Neuron (in vitro differentiated cells): Measurements from ENCODE around the gene PLEKHA1.

ENCODE experiments used
- H2AFZ ChIP-seq: one replicate; pipeline ENCODE4 v1.6.1; 2013; ENCODE audit warnings: low read depth, mild to moderate bottlenecking, inconsistent platforms, low read length, moderate library complexity
- H3K27me3 ChIP-seq: one replicate; pipeline ENCODE4 v1.6.1; 2013; ENCODE audit warnings: low read length; ENCODE audit not compliant: insufficient read depth
- H3K36me3 ChIP-seq: one replicate; pipeline ENCODE4 v1.6.1; 2013; ENCODE audit warnings: low read length; ENCODE audit not compliant: insufficient read depth
- H3K4me1 ChIP-seq: one replicate; pipeline ENCODE4 v1.6.1; 2013; ENCODE audit warnings: low read length; ENCODE audit not compliant: insufficient read depth
- H3K4me3 ChIP-seq: 2 replicates; pipeline ENCODE4 v1.5.1; 2013; ENCODE audit warnings: mild to moderate bottlenecking, low read length, moderate library complexity
- H3K9me3 ChIP-seq: one replicate; pipeline ENCODE4 v1.6.1; 2013; ENCODE audit warnings: low read length

Gene PLEKHA1

DNA sequence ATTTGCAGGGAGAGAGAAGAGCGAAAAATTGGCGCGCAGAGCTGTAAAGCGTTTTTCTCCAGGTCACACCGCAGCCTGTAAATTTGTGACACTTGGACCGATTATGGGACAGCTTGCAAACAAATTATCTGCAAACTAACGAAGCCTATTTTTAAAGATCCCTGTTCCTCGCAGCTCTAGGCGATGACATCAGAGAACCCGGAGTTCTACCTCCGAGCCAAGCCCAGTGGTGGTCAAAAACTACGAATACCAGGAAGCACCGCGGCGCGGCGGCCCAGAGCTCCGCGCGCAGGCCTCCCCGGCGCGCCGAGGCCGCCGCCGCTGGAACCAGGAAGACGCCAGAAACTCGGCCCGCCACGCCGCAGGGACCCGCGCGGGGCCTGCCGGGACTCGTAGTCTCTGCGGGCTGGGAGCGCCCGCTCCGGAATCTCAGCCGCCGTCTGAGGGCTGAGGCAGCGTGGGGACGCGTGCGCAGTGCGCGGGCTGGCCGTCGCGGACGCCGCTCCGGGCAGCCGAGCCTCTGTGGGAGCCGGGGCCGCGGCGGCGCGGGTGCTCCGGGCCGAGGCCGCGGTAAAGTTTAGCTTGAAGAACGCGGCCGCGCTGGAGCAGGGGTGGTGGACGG is at the start of gene PLEKHA1:
Gene PLEKHA1, plus strand, starts transcription at position 472 of the 622 bp plus-strand sequence. CDS start 18,493 bp downstream, outside the sequence.
- H3K36me3 ChIP-seq = no peaks in the 10 kb centered on the region
- peaks cover 16% of the 10 kb centered on the region for H3K4me1 ChIP-seq
- peak within 1 kb of the TSS; percentile 64 for H3K4me3 ChIP-seq
- peak within 1 kb of the TSS; percentile 96 for H2AFZ ChIP-seq
- H3K27me3 ChIP-seq = no peaks in the 10 kb centered on the region
- H3K9me3 ChIP-seq = peaks cover 3% of the 10 kb centered on the region

DNA sequence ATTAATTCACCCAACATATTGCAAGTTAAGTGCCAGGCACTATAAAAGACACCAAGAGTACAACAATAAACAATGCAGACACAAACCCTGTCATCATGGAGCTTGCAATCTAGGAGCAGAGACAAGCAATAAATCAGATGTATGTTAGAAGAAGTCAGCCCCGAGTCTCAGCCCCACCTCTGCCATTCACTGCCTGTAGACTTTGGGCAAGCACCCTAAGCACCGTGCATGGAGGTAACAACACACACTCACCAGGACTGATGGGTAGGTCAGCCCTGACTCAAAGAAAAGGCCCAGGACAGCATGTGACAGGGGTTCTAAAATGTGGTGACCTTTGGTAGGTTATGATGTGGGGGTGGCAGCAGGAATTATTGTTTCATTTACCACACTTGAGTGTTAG is 49.3 kb upstream of the PLEKHA1 start:
- H3K4me1 ChIP-seq = no peaks in the 10 kb centered on the region
- H3K9me3 ChIP-seq = no peaks in the 10 kb centered on the region
- no peaks in the 10 kb centered on the region for H3K36me3 ChIP-seq
- H2AFZ ChIP-seq = no peak overlapping the region
- no peak overlapping the region for H3K4me3 ChIP-seq
- H3K27me3 ChIP-seq = no peaks in the 10 kb centered on the region

DNA sequence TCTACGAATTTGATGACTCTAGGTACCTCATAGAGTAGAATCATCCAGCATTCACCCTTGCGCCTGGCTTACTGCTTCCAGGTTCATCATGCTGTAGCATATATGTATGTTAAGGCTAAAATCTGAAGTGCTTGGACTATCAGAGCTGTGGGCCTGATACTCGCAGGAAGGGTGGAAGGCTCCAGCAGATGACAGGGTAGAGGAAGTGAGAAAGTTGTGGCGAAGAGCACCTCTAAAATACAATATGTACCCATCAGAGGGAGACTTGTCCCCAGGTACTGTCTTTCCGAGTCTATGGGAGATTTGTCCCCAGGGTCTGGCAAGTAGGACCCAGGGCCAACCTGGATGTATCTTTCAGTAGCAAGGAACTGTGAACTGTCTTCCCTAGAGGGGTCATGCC is 48.1 kb upstream of the PLEKHA1 start:
- no peak overlapping the region for H2AFZ ChIP-seq
- H3K9me3 ChIP-seq = no peaks in the 10 kb centered on the region
- H3K27me3 ChIP-seq = no peaks in the 10 kb centered on the region
- no peaks in the 10 kb centered on the region for H3K36me3 ChIP-seq
- no peak overlapping the region for H3K4me3 ChIP-seq
- peaks cover 4% of the 10 kb centered on the region for H3K4me1 ChIP-seq

DNA sequence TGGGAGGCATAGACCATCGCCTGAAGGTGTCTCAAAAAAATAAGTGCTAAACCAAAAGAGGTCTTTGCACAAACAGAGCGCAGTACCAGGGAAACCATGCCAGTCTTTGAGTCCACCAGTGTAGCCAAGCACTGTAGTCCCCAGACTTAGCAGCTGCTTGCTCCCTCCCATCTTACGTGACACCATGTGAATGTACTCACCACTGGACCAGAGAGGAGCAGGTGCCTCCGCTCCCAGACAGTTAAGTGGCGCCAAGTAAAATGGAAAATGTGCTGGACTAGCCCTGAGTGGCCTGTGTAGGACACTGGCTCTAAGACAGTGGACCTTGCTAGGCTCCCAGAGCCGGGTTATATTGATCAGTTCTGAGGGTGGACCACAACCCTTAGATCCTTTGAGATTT is 47.7 kb upstream of the PLEKHA1 start:
- Histone ChIP-seq H3K27me3 (no peaks in the 10 kb centered on the region), H3K9me3 (no peaks in the 10 kb centered on the region), H3K4me1 (peaks cover 7% of the 10 kb centered on the region), H3K4me3 (no peak overlapping the region), H2AFZ (no peak overlapping the region), H3K36me3 (no peaks in the 10 kb centered on the region)

DNA sequence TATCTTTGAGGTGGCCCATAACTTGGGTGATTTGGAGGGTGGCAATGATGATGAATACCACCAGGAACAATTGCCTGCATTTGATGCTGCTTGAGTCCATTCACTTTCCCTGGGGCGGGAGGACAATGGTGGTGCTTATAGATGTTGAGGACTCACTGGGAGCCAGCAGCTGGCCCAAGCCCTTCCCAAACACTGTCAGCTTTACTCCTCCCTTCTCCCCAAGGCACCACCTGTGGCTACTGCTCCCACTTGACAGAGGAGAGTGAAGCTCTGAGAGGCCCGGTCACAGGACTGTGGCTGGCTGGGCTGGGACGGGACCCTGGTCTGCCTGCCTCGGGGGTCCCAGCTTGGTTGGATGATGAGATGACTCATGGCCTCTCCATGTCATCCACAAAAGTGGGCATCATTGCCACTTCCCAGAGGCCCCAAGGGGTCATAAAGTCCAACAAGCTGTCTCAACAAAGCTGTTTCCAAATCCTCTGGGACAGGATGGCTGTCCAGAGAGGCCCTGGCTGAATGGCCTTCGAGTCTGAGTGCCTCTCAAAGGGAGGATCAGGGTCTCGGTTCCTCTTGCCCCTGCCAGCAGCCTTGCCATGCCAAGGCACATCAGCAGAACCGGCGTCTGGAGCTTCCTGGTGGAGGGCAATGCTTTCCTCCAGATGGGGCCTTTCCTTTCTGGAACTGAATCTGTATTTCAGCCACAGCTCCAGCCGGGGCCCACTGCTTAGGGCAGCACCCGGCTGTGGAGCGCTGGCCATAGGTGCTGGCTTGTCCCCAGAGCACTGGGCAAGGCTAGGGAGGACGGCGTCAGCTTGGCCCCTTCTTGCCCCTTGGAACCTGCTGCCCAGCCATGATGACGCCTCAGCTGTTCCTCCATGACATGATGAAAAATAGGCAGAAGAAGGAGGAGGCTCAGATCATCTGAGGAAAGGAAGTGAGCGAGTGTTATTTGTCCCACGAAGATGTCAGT is 47.0 kb upstream of the PLEKHA1 start:
- Histone ChIP-seq H3K27me3 (no peaks in the 10 kb centered on the region), H3K9me3 (no peaks in the 10 kb centered on the region), H2AFZ (no peak overlapping the region), H3K4me3 (no peak overlapping the region), H3K36me3 (no peaks in the 10 kb centered on the region), H3K4me1 (peaks cover 10% of the 10 kb centered on the region)

DNA sequence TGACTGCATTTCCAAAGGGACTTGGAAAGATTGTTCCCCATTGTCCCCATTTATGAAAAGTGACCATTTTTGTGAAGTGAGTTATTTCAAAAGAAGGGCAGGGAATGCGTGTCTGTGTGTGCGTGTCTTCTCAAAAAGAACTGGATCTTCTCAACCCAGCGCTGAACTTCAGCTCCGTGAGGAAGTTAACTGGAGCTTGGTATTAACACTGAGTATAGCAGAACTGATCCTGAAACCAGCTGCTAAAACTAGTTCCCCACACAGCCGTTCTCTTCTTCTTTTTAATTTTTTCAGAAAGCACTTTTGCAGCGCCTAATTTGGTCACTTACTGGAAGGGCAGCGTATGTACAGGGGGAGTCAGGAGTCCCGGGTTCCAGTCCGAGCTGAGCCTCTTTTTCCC is 45.8 kb upstream of the PLEKHA1 start:
- no peak overlapping the region for H3K4me3 ChIP-seq
- H3K9me3 ChIP-seq = peaks cover 2% of the 10 kb centered on the region
- H3K4me1 ChIP-seq = peaks cover 10% of the 10 kb centered on the region
- H3K27me3 ChIP-seq = no peaks in the 10 kb centered on the region
- H2AFZ ChIP-seq = no peak overlapping the region
- H3K36me3 ChIP-seq = no peaks in the 10 kb centered on the region

DNA sequence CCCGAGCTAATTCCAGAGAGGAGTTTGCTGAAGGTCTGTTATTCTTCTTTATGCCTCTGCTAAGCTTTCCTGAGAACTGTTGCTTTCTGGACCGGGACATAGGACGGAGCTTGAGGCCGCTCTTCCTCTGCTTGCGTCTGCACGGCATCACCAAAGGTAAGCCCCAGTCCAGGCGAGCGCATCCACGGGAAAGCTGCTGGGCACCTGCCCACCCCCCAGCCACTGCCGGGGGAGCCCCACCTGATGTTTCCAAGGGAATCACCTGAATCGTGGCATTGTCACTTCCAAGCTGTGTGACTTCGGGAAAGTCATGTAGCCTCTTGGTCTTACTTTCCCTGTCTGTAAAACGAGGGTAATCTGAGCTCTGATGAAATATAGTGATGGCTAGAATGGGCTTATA is 45.1 kb upstream of the PLEKHA1 start:
- Histone ChIP-seq H3K9me3 (peaks cover 2% of the 10 kb centered on the region), H2AFZ (no peak overlapping the region), H3K4me1 (peaks cover 10% of the 10 kb centered on the region), H3K4me3 (no peak overlapping the region), H3K36me3 (no peaks in the 10 kb centered on the region), H3K27me3 (no peaks in the 10 kb centered on the region)

DNA sequence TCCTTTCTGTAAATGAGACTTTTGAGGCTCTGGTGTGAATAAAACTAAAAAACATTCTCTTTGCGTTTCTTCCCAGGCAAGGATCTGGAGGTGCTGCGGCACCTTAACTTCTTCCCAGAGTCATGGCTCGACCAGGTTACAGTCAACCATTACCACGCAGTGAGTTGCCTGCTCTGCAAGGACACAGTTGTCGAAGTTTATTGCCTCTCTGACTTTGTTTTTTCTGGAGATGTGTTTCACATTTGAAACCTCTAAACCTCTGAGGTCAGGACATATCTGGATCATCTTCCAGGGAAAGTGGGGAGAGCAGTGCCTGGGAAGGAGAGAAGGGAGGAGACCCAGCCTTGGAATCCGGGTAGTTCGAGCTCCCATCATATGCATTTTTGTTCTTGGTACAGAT is 43.4 kb upstream of the PLEKHA1 start:
- Histone ChIP-seq H3K4me3 (no peak overlapping the region), H3K27me3 (no peaks in the 10 kb centered on the region), H3K4me1 (peaks cover 10% of the 10 kb centered on the region), H3K36me3 (no peaks in the 10 kb centered on the region), H3K9me3 (peaks cover 2% of the 10 kb centered on the region), H2AFZ (no peak overlapping the region)

DNA sequence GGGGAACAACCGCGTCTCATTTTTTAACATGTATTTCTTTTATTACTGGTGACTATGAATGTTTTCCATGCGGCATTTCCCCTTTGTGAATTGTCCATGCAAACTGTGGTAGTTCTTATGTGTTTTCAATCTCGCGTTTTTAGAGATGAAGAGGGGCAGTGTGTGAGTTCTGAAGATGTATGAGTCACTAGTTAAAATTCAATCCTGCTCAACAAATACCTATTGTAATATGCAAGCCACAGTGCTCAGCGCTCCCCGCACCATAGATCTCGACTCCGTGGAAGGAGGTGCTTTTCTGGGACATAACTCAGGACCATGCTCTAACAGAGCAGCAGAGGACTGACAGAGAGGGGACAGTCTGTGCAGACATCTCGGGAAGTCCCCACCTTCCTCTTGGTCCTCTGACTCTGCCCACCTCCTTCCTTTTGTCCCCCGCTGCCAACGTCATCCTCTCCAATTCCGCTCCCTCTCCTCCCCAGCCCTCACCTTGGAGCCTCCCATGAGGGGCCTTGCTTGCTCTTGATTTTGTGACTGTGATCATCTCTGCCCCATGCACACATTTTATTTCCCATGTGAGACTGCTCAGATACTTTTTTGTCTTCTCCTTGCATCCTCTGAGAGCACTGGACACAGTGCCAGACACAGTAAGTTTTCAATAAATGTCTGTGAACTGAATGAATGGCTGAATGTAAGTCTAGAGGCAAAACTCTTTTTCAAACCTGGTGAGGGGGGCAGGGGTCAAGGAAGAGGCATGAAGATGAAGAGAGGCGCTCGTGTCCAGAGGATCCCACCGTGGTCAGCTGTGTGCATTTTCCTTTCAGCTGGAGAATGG is 42.7 kb upstream of the PLEKHA1 start:
- no peak overlapping the region for H3K4me3 ChIP-seq
- H3K9me3 ChIP-seq = peaks cover 2% of the 10 kb centered on the region
- no peaks in the 10 kb centered on the region for H3K36me3 ChIP-seq
- no peaks in the 10 kb centered on the region for H3K27me3 ChIP-seq
- no peak overlapping the region for H2AFZ ChIP-seq
- H3K4me1 ChIP-seq = peaks cover 10% of the 10 kb centered on the region

DNA sequence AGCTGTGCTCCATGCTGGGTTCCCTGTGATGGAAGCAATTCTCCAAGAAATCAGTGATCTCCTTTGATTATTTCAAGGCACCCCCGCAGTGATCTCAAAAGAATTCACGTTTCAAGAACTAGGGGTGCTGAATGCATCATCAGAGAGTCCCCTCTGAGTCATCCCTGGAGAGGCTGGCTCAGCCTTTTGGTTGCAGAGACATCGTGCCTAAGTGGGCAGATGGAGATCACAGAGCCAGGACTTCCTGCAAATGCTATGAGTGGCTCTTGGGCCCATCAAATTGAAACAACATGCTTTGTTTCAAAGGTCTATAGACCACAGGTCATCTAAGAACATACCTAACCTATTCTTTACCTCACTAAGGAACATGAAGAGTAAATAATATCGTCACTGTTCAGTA is 41.5 kb upstream of the PLEKHA1 start:
- H2AFZ ChIP-seq = no peak overlapping the region
- peaks cover 2% of the 10 kb centered on the region for H3K9me3 ChIP-seq
- peaks cover 12% of the 10 kb centered on the region for H3K4me1 ChIP-seq
- no peaks in the 10 kb centered on the region for H3K36me3 ChIP-seq
- H3K27me3 ChIP-seq = no peaks in the 10 kb centered on the region
- H3K4me3 ChIP-seq = no peak overlapping the region

DNA sequence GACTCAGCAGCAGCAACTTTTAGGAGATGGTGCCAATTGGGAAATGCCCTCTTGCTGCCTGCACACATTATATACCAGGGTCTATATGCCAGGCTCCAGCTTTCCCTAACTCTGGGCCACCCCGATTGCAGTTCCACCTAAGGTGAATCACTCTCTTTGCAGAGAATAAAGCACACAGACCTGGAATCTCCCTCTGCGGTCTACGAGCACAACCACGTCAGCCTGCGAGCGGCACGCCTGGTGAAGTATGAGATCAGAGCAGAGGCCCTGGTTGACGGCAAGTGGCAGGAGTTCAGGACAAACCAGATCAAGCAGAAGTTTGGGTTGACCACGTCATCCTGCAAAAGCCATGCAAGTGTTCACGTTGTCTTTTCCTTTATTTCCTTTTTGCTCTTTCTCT is 38.2 kb upstream of the PLEKHA1 start:
- H3K9me3 ChIP-seq = peaks cover 2% of the 10 kb centered on the region
- H3K4me1 ChIP-seq = peaks cover 18% of the 10 kb centered on the region
- no peak overlapping the region for H3K4me3 ChIP-seq
- no peaks in the 10 kb centered on the region for H3K27me3 ChIP-seq
- no peaks in the 10 kb centered on the region for H3K36me3 ChIP-seq
- H2AFZ ChIP-seq = no peak overlapping the region

DNA sequence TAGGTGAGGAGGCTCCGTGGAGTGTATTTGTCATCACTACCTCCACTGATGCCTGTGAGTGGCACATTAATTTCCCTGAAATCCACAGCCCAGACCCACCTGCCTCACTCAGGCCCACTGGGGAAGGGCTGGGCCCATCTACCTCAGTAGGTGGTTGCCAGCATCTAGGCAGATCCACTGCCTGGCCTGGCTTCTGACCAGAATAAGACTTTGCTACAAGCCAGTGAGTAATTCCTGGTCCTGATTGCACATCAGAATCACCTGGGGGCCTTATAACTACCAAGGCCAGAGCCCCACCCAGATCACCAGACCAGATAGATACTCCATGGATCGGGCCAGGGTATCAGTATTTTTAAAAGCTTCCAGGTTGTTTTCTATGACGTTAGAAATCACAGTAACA is 37.5 kb upstream of the PLEKHA1 start:
- no peaks in the 10 kb centered on the region for H3K36me3 ChIP-seq
- peaks cover 12% of the 10 kb centered on the region for H3K4me1 ChIP-seq
- peaks cover 2% of the 10 kb centered on the region for H3K9me3 ChIP-seq
- no peak overlapping the region for H2AFZ ChIP-seq
- no peak overlapping the region for H3K4me3 ChIP-seq
- no peaks in the 10 kb centered on the region for H3K27me3 ChIP-seq
